Measurements from ENCODE around the gene PPP1R7.

The PPP1R7 gene

DNA sequence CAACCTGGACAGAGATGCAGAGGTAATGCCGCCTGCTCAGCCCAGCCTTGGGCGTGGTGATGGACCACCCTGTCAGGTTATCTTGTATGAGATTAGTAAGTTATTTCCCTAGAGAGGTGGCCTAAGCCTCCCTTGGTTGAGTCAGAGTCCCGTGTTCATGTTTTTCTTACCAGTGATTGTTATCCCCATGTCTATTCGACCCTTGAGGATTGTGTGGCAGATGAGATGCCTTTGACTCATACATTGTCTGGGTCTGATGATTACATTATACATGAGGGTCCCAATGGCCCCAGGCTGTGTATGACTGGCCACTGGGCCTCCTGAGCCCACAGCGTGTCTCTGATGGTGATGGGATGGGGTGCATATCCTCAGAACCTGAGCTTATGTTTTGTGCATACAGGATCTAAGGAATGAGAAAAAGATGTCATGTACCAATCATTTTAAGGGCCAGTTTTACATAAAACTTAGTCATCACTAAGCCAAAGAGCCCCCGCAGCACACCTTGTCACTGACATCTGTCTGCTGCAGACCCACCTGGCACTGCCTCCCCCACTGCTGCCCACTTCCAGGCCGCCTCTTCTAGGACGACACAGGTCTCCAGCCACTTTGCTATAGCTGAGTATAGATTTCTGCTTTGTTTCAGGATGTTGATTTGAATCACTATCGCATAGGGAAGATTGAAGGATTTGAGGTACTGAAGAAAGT, 7.7 kb downstream of the PPP1R7 start:
- FAIRE-seq (no peak), DNase-seq (ENCODE audit: extremely low spot score, insufficient read length, low read depth) (no peak)

DNA sequence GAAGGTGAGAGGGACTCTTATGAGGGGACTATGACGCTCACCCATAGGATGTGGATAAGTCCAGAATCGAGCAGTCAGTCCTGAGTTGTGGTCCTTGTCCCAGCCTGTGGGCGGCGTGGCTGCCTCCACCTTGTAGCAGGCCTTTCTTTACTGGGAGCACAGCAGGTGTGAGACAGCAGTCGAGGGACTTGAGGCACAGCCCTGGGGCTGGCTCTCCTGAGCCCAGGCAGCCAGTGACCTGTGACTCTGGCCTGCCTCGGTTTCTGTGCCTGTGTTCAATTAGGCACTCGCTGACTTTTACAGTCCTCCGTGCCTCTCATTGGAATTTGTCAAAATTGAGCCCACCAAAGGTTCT, 8.3 kb downstream of the PPP1R7 start:
- DNase-seq (ENCODE audit: extremely low spot score, insufficient read length, low read depth): no peak
- FAIRE-seq: no peak

DNA sequence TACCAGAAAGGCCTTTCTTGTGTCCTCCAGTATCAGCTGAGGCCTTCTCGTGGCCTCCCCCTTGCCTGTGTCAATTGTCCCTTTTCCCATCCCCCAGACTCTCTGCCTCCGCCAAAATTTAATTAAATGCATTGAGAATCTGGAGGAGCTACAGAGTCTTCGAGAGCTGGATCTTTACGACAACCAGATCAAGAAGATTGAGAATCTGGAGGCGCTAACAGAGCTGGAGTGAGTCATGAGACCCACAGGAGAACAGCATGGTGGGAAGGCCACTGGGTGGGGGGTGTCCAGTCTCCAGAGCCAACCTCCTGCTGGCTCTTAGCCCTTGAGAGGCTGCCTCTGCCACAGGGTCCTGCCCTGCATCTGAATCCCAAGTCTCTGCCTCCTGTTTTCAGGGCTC, 8.8 kb downstream of the PPP1R7 start:
- FAIRE-seq (no peak), DNase-seq (ENCODE audit: extremely low spot score, insufficient read length, low read depth) (no peak)

DNA sequence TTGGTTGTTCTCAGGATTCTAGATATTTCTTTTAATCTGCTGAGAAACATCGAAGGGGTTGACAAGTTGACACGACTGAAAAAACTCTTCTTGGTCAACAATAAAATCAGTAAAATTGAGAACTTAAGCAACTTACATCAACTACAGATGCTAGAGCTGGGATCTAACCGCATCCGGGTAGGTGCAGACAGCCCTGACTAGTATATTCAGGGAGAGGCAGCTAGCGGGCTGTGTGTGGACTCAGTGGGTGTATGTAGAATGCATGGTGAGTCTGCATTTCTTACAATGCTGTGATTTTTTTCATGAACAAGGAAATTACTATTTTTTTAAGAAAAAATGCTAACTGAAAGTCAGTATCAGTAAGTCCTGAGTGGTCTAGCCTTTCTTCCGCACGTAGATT, 10.1 kb downstream of the PPP1R7 start:
- no peak for DNase-seq (ENCODE audit: extremely low spot score, insufficient read length, low read depth)
- FAIRE-seq: no peak

DNA sequence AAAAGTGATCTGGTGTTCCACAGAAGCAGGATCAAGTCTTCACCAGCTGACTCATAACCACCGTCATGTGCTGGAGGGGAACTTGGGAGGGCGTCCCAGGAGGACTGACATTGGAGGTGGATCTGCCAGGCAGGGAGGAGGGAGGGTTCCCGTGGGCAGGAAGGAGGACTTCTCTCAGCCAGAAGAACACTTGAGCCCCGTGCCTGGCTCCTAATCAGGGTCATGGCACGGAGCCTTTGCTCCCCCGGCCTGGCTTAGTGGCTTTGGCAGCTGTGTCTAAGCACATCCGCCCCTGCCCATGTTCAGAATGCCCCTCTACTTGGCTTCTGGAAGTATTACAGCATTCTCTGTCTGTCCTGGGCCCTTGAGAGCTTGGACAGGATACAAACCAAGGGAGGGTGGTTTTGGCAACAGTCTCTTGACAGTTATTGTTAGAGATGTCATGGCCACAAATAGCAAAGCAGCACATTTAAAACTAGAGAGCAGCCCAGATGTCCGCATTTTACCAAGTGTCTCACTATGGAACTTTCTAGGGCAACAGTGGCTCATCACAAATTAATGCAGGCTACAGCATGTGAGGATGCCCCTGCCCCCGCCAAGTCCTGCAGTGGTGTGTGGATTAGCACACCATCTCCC, 11.5 kb downstream of the PPP1R7 start:
- no peak for DNase-seq (ENCODE audit: extremely low spot score, insufficient read length, low read depth)
- FAIRE-seq: no peak

DNA sequence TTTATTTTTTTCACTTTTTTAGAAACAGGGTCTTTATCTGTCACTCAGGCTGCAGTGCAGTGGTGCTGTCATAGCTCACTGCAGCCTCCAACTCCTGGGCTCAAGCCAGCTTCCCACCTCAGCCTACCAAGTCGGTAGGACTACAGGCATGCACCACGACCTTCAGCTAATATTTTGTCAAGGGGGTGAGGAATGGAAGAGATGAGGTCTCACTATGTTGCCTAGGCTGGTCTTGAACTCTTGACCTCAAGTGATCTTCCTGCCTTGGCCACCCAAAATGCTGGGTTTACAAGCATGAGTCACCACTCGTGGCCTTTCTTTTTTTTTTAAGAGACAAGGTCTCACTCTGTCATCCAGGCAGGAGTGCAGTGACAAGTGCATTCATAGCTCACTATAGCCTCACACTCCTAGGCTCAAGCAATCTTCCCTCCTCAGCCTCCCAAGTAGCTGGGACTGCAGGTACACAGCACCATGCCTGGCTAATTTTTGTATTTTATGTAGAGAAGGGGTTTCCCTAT, 13.4 kb downstream of the PPP1R7 start:
- DNase-seq (ENCODE audit: extremely low spot score, insufficient read length, low read depth) (no peak), FAIRE-seq (no peak)

DNA sequence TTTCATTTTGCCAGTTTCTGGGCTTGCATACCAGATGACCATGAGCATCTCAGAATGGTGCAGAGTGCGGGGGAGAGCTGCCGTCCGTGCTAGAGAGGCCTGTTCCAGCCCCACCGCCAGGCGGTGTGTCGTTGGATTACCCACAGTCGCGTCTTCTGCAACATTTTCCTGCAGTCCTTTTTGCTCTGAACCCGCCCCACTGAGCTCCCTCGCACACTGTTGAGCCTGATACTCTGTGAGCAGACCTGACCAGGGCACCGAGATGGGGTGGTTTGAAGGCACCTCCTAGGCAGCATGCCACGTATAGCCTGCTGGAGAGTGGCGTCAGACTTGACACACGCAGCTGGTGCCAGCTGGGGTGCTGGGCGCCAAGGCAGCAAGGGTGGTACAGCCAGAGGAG, 18.1 kb downstream of the PPP1R7 start:
- no peak for FAIRE-seq
- DNase-seq (ENCODE audit: extremely low spot score, insufficient read length, low read depth): no peak

DNA sequence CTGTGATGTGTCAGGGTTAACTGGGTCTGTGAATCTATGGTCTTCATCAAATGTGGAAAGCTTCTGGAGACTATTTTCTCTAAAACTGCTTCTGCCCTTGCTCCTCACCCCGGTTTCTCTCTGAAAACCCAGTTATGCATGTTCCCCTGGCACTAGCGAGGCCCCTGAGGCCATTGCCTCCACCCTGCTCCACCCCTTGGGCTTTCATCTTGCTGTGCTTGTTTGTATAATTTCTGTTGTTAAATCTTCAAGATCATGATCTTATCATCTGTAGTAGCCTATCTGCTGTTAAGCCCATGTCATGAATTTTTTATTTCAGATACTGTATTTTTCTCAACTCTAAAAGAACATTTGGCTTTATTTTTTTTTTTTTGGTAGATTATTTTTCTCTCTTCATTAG, 23.3 kb downstream of the PPP1R7 start:
- DNase-seq (ENCODE audit: extremely low spot score, insufficient read length, low read depth): no peak
- FAIRE-seq: no peak

DNA sequence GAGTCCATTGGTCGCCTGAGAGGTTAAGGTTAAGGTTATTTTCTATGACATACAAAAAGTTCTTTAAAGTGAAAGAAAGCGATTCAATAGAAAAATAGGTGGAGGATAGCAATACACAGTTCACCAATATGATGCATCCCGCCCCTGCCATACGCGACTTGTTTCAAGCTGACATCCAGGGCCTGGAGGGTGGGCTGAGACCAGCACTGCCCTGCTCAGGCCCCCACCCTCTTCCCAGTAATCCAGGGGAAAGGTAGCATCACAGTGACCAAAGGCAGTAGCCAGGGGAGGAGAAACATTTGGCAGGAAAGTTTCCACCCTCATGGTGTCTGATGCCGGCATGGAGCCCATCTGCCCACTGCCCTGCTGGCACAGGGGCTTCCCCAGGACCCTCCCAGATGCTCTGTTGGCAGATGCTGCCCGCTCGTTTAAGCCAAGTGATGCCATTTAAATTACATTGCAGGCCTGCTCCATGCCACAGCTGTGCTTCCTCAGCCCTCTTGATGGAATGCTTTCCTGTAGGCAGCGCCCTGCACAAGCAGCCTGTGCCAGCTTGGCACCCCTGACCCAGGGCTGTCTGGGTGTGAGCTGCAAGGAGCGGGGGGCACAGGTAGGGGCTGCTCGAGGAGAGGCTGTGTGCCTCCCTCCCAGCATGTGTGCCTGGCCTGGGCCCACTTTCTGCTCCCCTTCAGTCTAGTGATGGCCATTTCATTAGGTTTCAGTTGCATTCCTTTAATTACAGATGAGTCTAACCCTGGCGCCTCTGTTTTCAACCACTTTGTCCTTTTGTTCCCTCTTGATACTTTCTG, 27.5 kb downstream of the PPP1R7 start:
- DNase-seq (ENCODE audit: extremely low spot score, insufficient read length, low read depth): no peak
- no peak for FAIRE-seq

DNA sequence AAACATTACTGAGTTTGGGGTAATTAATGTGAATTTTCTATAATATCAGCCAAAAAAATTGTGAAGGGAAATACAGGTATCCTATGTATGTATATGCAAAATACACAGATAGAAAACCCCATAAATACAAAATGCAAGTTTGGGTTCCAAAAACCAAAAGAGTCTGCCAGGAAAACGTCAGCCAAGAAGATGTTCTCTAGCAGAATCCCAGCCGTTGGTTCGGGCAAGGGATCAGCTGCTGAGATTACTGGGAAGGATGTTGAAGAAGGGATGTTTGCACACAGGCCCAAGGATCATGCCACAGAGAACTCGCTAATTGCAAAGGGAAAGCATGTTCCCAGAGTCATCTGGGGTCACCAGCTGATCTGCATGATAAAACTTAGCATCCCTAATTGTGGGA, 28.7 kb downstream of the PPP1R7 start:
- DNase-seq (ENCODE audit: extremely low spot score, insufficient read length, low read depth): no peak
- no peak for FAIRE-seq

DNA sequence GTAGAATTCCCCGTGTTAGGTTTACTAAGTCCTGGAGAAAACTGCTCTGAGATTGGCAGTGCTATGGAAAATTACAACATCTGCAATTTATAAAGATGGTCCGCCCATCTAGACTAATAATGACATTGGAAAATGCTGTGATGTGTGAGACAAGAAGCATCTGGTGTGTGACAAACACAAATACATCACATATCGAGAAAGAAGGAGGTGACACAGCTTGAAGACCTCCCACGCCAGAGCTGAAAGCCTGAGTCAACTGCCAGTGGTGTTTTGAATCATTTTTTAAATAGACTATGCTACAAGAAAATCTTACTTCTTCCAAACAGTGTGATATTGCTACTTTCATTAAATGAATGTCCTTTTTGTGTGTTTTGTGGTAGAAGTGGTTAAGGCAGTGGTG, 29.6 kb downstream of the PPP1R7 start:
- DNase-seq (ENCODE audit: extremely low spot score, insufficient read length, low read depth) (no peak), FAIRE-seq (no peak)

DNA sequence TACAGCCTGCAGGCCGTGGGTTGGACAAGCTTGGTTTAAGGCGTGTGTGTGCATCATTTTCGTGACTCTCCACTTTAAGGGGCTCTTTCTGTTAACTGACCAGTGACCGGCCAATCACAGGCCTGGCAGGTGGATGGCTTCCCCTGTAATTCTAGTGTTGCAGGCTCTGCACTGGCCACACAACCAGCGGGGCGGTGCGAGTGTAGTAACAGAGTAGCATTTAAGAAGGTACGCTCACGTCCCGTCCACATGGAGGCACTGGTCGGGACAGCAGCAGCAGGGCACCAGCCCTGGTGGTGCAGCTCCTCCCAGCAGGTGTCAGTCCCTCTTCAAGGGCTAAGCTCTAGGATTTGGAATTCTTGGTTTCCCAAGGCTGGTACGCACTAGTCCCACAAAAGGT, 30.2 kb downstream of the PPP1R7 start:
- DNase-seq (ENCODE audit: extremely low spot score, insufficient read length, low read depth) (no peak), FAIRE-seq (no peak)

DNA sequence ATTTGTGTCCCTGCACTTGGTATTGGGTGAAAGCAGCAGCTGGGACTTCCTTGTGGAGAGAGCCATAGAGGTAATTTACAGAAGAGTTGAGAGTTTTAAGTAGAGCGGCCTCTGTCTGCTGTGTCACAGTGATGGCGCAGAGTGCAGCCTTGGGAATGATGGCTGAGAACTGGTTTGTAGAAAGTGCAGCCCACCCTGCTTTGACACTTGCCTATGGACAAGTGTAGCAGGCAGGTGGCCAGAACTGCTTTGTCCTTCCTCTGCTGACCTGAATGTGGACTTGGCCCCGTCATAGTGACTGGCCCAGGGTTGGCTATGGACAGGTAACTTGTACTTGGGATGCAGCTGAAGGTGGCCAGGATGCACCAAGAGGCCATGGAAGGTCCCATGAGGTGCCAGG, 31.9 kb downstream of the PPP1R7 start:
- FAIRE-seq: no peak

DNA sequence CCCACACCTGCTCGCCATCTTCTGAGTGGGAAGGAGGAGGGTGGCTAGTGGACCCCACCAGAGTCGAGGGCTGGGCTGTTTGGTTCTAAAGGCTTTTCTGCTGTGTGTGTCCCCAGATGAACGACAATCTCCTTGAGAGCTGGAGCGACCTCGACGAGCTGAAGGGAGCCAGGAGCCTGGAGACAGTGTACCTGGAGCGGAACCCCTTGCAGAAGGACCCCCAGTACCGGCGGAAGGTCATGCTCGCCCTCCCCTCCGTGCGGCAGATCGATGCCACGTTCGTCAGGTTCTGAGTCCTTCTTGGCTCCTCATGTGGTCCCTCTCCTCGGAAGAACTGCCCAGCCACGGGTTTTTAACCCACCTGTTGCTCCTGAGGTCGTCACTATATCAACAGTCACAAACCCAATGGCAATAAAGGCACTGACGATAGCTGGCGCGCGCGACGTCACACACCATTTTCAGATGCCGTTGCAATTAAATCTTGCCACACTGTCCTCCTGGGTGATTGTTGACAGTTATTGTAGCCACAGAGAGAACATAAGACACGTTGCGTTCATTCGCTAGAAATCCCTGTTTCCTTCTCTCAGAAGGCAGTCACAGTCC, 32.4 kb downstream of the PPP1R7 start:
- no peak for DNase-seq (ENCODE audit: extremely low spot score, insufficient read length, low read depth)
- no peak for FAIRE-seq

More for the DNA sequence above, 31.9 kb downstream of the PPP1R7 start:
- no peak for DNase-seq (ENCODE audit: extremely low spot score, insufficient read length, low read depth)

DNA sequence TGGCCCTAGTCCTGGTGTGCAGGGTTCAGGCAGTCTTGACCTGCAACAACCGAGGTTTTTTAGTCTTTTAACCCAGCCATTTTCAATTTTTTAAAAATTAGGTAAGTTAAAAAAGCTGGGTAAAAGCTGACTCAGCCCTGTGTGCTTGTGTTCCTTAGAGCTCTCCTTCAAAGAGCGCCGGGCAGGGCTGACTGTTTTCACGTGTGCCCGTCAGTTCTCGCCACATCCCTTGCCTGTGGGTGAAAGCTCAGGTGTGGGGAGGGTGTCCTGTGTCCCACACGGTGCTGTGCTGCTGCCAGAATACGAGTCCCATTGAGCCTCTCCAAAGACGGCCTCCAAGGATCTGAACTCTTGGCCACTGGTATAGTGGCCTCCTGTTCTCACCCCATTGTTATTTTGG, 33.0 kb downstream of the PPP1R7 start:
- FAIRE-seq: no peak
- no peak for DNase-seq (ENCODE audit: extremely low spot score, insufficient read length, low read depth)

DNA sequence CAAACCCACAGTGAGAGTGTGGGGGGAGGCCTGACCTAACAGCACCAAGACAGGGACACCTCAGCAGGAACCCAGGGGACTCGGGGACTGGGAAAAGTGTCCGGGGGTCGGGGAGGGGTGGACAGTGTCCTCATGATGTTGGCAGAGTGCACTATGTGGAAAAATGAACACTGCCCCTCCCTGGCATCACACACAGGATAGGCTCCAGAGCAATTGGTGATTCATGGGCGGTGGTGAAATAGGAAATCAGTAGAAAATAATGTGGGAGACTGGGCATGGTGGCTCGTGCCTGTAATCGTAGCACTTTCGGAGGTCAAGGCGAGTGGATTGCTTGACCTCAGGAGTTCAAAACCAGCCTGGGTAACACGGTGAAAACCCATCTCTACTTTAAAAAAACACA, 34.6 kb downstream of the PPP1R7 start:
- DNase-seq (ENCODE audit: extremely low spot score, insufficient read length, low read depth): no peak

DNA sequence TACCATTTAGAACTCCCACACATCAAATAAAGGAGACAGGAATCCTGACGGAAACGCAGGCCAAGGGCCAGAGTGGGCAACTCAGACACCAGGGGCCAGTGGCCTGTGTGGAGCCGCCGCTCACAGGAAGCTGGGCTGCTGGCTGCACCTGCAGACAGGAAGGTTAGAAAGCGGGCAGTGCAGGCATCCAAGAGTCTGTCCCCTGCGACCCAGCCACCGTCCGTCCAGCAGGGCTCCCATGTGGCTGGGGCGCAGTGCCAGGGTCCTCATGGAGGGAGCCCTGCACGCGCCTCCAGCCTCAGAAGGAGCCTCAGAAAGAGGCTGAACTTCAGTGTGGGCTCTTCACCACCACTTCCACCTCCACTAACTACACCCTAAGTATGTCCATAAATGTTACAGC, 35.7 kb downstream of the PPP1R7 start:
- FAIRE-seq (no peak), DNase-seq (ENCODE audit: extremely low spot score, insufficient read length, low read depth) (no peak)

More for the DNA sequence above, 34.6 kb downstream of the PPP1R7 start:
- no peak for FAIRE-seq

DNA sequence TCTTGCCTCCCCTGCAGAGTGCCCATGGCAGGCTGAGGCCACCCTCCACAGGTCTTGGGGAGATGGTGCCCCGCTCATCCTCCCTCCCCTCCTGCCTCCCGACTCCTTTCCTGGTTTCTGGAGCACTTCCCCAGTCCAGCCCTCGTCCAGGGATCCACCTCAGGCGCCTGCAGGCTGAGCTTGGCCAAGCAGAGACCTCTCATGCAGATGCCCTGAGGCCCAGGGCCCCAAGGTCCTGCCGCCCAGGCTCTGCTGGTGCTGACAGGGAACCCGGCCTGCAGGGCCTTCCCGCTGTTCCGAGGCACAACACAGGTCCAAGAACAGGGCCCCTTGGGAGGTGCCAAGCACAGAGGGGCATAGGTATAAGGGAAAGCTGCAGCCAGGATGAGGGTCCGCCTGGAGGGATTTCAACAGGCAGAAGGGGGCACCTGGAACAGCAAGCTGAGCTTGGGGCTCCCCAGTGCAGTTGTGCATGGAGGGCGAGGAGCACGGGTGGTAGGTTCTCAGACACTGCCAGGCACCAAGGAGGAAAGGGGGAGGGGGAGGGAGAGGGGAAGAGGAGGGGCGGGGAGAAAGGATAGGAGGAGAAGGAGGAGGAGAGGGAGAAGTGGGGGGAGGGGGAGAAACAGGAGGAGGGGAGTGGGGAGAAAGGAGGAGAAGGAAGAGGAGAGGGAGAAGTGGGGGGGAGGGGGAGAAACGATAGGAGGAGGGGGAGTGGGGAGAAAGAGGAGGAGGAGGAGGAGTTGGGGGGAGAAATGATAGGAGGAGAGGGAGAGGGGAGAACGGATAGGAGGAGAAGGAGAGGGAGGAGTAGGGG, 37.0 kb downstream of the PPP1R7 start:
- DNase-seq (ENCODE audit: extremely low spot score, insufficient read length, low read depth) (no peak), FAIRE-seq (no peak)

DNA sequence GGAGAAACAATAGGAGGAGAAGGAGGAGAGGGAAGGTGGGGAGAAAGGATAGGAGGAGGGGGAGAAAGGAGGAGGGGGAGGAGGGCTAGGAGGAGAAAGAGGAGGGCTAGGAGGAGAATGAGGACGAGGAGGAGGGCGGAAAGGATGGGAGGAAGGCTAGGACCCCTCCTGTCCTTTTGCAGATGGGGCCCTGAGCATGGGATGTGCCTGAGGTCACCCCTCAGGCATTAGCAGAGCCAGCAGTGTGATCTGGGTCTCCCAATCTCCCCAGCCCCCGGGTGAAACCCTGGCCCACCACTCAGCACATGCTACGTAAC, 37.6 kb downstream of the PPP1R7 start:
- FAIRE-seq (no peak), DNase-seq (ENCODE audit: extremely low spot score, insufficient read length, low read depth) (no peak)

All from GM18507 (cell line).